BE2C (cell line): ENCODE data around the gene COL9A3.
A peak's percentile ranks its signal among the peaks of the same experiment; 100 is the strongest.

Experiments
- DNase-seq: peaks from one replicate; pipeline ENCODE4 v3.0.0-alpha.2; 2020
- H3K27me3 ChIP-seq: fragments of 250-450 bp; sonication (Bioruptor Pico); 2 replicates; pipeline ENCODE4 v1.5.1; 2020; ENCODE audit warnings: mild to moderate bottlenecking
- H3K36me3 ChIP-seq: fragments of 250-450 bp; sonication (Bioruptor Pico); 2 replicates; pipeline ENCODE4 v1.5.1; 2020; ENCODE audit warnings: mild to moderate bottlenecking
- H3K4me1 ChIP-seq: fragments of 250-450 bp; sonication (Bioruptor Pico); 2 replicates; pipeline ENCODE4 v1.5.1; 2020
- H3K4me3 ChIP-seq: 2 replicates; pipeline ENCODE4 v1.5.1; 2011; ENCODE audit warnings: low read depth, low read length
- H3K9me3 ChIP-seq: fragments of 250-450 bp; sonication (Bioruptor Pico); 2 replicates; pipeline ENCODE4 v1.5.1; 2020
- TF ChIP-seq, protein P1 (sequence below): IDR thresholded peaks from 2 replicates; pipeline ENCODE4 v1.5.1; 2012; ENCODE audit warnings: mild to moderate bottlenecking, low read depth, low read length

Gene COL9A3

DNA sequence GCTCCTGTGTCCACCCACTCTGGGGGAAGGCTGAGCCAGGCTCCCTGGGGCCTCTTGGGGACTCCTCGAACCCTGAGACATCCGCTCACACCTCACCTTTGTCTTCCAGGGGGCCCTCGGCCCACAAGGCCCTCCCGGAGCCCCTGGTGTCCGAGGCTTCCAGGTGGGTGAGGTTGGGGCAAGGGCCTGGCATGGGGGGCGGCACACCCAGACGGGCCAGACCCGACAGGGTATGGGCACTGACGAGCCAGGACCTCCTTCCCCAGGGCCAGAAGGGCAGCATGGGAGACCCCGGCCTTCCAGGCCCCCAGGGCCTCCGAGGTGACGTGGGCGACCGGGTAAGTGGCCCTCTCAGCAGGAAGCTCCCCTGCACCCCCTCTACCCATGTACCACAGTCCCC lies 13.4 kb downstream of the COL9A3 start:
- Histone ChIP-seq H3K4me3 (no peak overlapping the region), H3K27me3 (no peaks in the 10 kb centered on the region), H3K36me3 (no peaks in the 10 kb centered on the region), H3K9me3 (no peaks in the 10 kb centered on the region), H3K4me1 (peaks cover 14% of the 10 kb centered on the region)
- TF ChIP-seq, protein P1, sequence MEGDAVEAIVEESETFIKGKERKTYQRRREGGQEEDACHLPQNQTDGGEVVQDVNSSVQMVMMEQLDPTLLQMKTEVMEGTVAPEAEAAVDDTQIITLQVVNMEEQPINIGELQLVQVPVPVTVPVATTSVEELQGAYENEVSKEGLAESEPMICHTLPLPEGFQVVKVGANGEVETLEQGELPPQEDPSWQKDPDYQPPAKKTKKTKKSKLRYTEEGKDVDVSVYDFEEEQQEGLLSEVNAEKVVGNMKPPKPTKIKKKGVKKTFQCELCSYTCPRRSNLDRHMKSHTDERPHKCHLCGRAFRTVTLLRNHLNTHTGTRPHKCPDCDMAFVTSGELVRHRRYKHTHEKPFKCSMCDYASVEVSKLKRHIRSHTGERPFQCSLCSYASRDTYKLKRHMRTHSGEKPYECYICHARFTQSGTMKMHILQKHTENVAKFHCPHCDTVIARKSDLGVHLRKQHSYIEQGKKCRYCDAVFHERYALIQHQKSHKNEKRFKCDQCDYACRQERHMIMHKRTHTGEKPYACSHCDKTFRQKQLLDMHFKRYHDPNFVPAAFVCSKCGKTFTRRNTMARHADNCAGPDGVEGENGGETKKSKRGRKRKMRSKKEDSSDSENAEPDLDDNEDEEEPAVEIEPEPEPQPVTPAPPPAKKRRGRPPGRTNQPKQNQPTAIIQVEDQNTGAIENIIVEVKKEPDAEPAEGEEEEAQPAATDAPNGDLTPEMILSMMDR, result no peak
- DNase-seq, result no peak

DNA sequence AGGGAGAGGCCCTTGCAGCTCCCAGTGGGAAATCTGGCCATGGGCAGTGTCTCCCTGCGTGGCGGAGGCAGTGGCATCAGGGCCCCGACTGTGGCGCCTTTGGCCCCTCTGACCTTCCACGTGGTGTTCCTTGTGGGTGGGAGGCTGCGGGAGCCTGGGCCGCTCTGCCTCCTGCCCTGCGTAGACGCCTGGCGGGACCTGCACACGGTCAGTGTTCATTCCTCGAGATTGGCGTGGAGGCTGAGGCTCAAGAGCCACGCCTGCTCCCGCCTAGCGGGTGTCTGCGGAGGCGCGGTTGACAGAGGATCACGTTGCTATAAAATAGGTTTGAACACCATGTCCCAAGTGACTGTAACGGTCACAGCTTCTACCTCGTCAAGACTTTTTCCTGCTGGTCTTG lies 14.0 kb downstream of the COL9A3 start:
- peak; percentile 15 for DNase-seq
- no peaks in the 10 kb centered on the region for H3K36me3 ChIP-seq
- peaks cover 16% of the 10 kb centered on the region for H3K4me1 ChIP-seq
- TF ChIP-seq, protein P1, result no peak
- no peaks in the 10 kb centered on the region for H3K9me3 ChIP-seq
- H3K27me3 ChIP-seq, result no peaks in the 10 kb centered on the region
- H3K4me3 ChIP-seq, result no peak overlapping the region

DNA sequence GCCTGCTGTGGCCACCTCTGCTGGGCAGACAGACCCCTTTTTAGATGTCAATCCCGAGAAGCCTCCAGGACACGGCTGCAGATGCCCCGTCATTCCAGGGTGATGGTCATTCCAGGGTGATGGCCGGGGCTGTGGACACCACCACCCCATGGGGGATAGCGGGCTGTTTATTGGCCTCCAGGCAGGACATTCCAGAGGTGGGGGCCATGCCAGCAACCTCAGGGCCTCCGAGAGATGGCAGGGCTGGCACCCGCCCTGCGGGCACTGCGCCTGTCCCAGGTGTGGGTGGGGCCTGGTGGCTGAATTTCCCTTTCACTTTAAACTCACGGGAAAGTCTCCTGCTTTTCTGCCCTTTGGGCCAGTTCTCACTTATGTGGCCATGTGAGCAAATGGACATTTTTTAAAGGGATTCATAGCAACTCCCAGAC lies 14.5 kb downstream of the COL9A3 start:
- Histone ChIP-seq H3K4me1 (peaks cover 19% of the 10 kb centered on the region), H3K4me3 (no peak overlapping the region), H3K27me3 (no peaks in the 10 kb centered on the region), H3K9me3 (no peaks in the 10 kb centered on the region), H3K36me3 (no peaks in the 10 kb centered on the region)
- TF ChIP-seq, protein P1, result no peak
- DNase-seq, result peak; percentile 10

DNA sequence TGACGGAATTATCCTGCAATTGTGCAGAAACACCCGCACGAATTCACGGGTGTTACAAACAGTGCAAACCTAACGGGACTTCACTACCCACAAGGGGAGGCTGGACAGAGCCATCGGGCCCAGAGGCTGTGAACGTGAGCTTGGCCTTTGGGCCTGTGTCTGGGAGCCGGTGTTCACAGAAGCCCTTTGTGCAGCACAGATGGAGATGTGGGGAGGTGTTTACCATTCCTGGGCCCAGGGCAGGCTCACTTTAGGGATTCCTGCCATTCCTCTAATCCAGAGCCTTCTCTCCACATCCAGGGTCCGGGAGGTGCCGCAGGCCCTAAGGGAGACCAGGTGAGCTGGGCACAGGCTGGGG lies 15.0 kb downstream of the COL9A3 start:
- TF ChIP-seq, protein P1, result no peak
- DNase-seq, result no peak
- no peaks in the 10 kb centered on the region for H3K36me3 ChIP-seq
- no peaks in the 10 kb centered on the region for H3K27me3 ChIP-seq
- no peak overlapping the region for H3K4me3 ChIP-seq
- H3K9me3 ChIP-seq, result no peaks in the 10 kb centered on the region
- H3K4me1 ChIP-seq, result peaks cover 19% of the 10 kb centered on the region

DNA sequence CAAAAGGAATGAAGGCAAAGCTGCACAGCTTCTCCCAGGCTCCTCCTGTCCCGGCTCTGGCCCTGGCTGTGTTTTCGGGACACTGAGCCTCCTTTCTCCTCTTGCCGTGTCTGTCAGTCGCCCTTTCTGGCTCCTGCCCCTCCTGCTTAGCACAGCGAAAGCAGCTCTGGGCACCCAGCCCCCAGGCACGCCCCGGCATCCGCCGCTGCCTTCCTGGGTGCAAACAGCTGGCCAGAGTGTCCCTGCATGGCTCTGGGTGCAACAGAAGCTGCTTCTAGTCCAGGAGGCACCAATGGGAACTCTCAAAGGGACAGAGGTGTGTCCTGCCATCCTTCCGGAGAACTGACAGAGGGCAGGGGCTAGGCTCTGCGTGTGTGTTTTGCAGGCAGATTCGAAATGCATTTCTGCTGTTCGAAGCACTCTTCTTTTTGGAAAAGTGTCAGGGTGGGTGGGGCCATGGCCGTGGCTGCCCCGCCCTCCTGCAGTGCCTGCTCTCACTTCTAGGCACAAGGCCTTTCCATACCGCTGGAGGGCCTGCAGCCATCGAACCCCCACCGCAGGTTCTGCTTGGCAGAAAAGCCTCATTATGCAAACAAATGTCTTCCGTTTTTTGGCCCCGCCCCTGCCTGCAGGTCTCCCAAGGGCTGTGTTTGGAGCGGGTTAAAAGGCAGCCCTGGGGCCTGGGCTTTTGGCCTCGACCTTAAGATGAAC lies 15.5 kb downstream of the COL9A3 start:
- H3K36me3 ChIP-seq, result no peaks in the 10 kb centered on the region
- H3K27me3 ChIP-seq, result no peaks in the 10 kb centered on the region
- H3K9me3 ChIP-seq, result no peaks in the 10 kb centered on the region
- TF ChIP-seq, protein P1, result no peak
- peak; percentile 55 for DNase-seq
- H3K4me1 ChIP-seq, result peaks cover 19% of the 10 kb centered on the region
- no peak overlapping the region for H3K4me3 ChIP-seq

DNA sequence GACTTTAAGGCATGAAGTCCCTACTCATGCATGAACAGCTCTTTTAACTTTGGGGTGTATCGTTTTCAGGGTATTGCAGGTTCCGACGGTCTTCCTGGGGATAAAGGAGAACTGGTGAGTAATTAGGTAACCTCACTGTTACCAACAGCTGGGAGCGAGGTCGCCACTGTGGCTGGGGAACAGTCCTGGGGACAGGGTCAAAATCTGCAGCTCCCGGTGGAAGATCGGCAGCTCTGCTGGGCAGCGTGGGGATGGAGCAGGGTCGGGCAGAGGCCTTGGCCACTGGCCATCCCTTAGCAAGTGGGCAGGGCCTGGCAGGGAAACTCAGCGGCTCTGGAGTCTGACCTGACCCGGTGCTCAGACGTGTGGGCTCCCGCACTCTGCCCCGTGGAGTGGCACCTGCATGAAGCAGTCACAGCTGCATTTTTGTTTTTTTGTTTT lies 16.1 kb downstream of the COL9A3 start:
- Histone ChIP-seq H3K36me3 (no peaks in the 10 kb centered on the region), H3K4me3 (no peak overlapping the region), H3K9me3 (no peaks in the 10 kb centered on the region), H3K4me1 (peaks cover 20% of the 10 kb centered on the region), H3K27me3 (no peaks in the 10 kb centered on the region)
- TF ChIP-seq, protein P1, result no peak
- DNase-seq, result no peak
